ENCODE data around the gene GRID2. TPM values are rescaled to one million over a fixed set of nuclear protein-coding genes. Genes with fewer than 3 reads are reported as not detected.

The GRID2 gene
- polyA plus RNA-seq, 1 experiment, result not detected

- ChIA-PET POLR2A (no interaction called here), CTCF (no interaction called here)
- H3K27me3 ChIP-seq (ENCODE audit: control insufficient read depth, insufficient read depth, low read length), result no peaks in the 10 kb centered on the region
- no peaks in the 10 kb centered on the region for H3K36me3 ChIP-seq (ENCODE audit: control insufficient read depth, insufficient read depth, low read length)
- TF ChIP-seq, protein P1, sequence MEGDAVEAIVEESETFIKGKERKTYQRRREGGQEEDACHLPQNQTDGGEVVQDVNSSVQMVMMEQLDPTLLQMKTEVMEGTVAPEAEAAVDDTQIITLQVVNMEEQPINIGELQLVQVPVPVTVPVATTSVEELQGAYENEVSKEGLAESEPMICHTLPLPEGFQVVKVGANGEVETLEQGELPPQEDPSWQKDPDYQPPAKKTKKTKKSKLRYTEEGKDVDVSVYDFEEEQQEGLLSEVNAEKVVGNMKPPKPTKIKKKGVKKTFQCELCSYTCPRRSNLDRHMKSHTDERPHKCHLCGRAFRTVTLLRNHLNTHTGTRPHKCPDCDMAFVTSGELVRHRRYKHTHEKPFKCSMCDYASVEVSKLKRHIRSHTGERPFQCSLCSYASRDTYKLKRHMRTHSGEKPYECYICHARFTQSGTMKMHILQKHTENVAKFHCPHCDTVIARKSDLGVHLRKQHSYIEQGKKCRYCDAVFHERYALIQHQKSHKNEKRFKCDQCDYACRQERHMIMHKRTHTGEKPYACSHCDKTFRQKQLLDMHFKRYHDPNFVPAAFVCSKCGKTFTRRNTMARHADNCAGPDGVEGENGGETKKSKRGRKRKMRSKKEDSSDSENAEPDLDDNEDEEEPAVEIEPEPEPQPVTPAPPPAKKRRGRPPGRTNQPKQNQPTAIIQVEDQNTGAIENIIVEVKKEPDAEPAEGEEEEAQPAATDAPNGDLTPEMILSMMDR (IDR thresholded peaks at IDR 0.05; ENCODE audit: insufficient read depth, low read depth, low read length), result no peak
- no peak for DNase-seq (ENCODE audit: low read depth)
- H3K4me3 ChIP-seq (ENCODE audit: low read depth, low read length), result no peak overlapping the region
These were observed 295.3 kb downstream of the GRID2 start for GRCh38 chr4:92599044-92599443.

GRCh38 chr4:92600638-92601037 lies 296.9 kb downstream of the GRID2 start:
- CTCF ChIA-PET, result no interaction called here
- POLR2A ChIA-PET, result no interaction called here
- no peak overlapping the region for H3K4me3 ChIP-seq (ENCODE audit: low read depth, low read length)
- no peak for DNase-seq (ENCODE audit: low read depth)
- no peaks in the 10 kb centered on the region for H3K27me3 ChIP-seq (ENCODE audit: control insufficient read depth, insufficient read depth, low read length)
- TF ChIP-seq, protein P1 (IDR thresholded peaks at IDR 0.05; ENCODE audit: insufficient read depth, low read depth, low read length), result no peak
- no peaks in the 10 kb centered on the region for H3K36me3 ChIP-seq (ENCODE audit: control insufficient read depth, insufficient read depth, low read length)

GRCh38 chr4:92606227-92606626 lies 302.5 kb downstream of the GRID2 start:
- Histone ChIP-seq H3K36me3 (ENCODE audit: control insufficient read depth, insufficient read depth, low read length) (no peaks in the 10 kb centered on the region), H3K27me3 (ENCODE audit: control insufficient read depth, insufficient read depth, low read length) (no peaks in the 10 kb centered on the region), H3K4me3 (ENCODE audit: low read depth, low read length) (no peak overlapping the region)
- CTCF ChIA-PET, result no interaction called here
- TF ChIP-seq, protein P1 (IDR thresholded peaks at IDR 0.05; ENCODE audit: insufficient read depth, low read depth, low read length), result no peak
- POLR2A ChIA-PET, result no interaction called here
- DNase-seq (ENCODE audit: low read depth), result no peak

DNA sequence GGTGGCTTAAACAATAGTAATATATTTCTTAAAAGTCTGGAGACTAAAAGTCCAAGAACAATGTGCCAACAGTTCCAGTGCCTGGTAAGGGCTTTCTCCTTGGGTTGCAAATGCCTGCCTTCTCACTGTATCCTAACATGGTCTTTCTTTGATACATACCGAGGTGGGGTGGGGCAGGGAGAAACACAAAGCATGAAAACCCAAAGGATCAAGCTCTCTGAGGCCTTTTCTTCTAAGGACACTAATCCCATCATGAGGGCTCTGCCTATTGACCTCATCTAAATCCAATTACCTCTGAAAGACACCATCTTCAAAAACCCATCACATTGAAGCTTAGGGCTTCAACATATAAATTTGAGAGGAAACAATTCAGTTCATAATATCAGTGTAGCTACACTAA lies 311.3 kb downstream of the GRID2 start:
- H3K36me3 ChIP-seq (ENCODE audit: control insufficient read depth, insufficient read depth, low read length), result no peaks in the 10 kb centered on the region
- no peak for DNase-seq (ENCODE audit: low read depth)
- no peak overlapping the region for H3K4me3 ChIP-seq (ENCODE audit: low read depth, low read length)
- no peaks in the 10 kb centered on the region for H3K27me3 ChIP-seq (ENCODE audit: control insufficient read depth, insufficient read depth, low read length)
- CTCF ChIA-PET, result no interaction called here
- POLR2A ChIA-PET, result no interaction called here
- TF ChIP-seq, protein P1 (IDR thresholded peaks at IDR 0.05; ENCODE audit: insufficient read depth, low read depth, low read length), result no peak

DNA sequence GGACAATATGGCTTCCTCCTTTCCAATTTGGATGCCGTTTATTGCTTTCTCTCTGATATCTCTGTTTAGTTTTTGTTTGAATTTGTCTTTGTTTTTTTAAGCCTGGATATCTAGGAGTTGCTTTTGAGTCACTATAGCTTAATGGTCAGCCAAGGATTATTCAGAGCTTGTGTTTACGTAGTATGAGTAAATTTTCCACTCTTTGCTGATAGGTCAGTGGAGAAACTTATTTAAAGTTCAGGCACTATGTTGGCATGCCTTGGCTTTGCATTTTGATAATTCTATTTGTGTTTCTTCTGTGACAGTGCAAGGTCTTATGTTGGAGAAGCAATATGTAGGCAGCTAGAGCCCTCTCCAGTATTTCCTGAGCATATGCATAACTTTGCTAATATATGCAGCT lies 315.2 kb downstream of the GRID2 start:
- Histone ChIP-seq H3K27me3 (ENCODE audit: control insufficient read depth, insufficient read depth, low read length) (no peaks in the 10 kb centered on the region), H3K4me3 (ENCODE audit: low read depth, low read length) (no peak overlapping the region), H3K36me3 (ENCODE audit: control insufficient read depth, insufficient read depth, low read length) (no peaks in the 10 kb centered on the region)
- no peak for DNase-seq (ENCODE audit: low read depth)
- ChIA-PET POLR2A (no interaction called here), CTCF (no interaction called here)
- TF ChIP-seq, protein P1 (IDR thresholded peaks at IDR 0.05; ENCODE audit: insufficient read depth, low read depth, low read length), result no peak

Data from BJ (cell line).